GM12891 (cell line): ENCODE results near the gene RUNX3.

Experiments used
- PAX5 ChIP-seq: IDR thresholded peaks from 2 replicates; pipeline ENCODE4 v1.6.1; 2011; ENCODE audit warnings: low read length, moderate library complexity, mild to moderate bottlenecking; ENCODE audit not compliant: insufficient read depth, severe bottlenecking
- POLR2A ChIP-seq: IDR thresholded peaks from 2 replicates; pipeline ENCODE4 v1.6.1; 2011; ENCODE audit warnings: low read depth, low read length, control low read depth
- POLR2AphosphoS5 ChIP-seq: IDR thresholded peaks from 2 replicates; pipeline ENCODE4 v1.6.1; 2011; ENCODE audit warnings: low read depth, low read length, control low read depth
- POU2F2 ChIP-seq: IDR thresholded peaks from 2 replicates; pipeline ENCODE4 v1.6.1; 2011; ENCODE audit warnings: low read depth, mild to moderate bottlenecking, control low read depth, low read length, moderate library complexity
- SPI1 ChIP-seq: IDR thresholded peaks from 2 replicates; pipeline ENCODE4 v1.6.1; 2011; ENCODE audit warnings: low read depth, low read length, control low read depth
- TAF1 ChIP-seq: IDR thresholded peaks from 2 replicates; pipeline ENCODE4 v1.6.1; 2011; ENCODE audit warnings: low read depth, low read length, control low read depth

DNA sequence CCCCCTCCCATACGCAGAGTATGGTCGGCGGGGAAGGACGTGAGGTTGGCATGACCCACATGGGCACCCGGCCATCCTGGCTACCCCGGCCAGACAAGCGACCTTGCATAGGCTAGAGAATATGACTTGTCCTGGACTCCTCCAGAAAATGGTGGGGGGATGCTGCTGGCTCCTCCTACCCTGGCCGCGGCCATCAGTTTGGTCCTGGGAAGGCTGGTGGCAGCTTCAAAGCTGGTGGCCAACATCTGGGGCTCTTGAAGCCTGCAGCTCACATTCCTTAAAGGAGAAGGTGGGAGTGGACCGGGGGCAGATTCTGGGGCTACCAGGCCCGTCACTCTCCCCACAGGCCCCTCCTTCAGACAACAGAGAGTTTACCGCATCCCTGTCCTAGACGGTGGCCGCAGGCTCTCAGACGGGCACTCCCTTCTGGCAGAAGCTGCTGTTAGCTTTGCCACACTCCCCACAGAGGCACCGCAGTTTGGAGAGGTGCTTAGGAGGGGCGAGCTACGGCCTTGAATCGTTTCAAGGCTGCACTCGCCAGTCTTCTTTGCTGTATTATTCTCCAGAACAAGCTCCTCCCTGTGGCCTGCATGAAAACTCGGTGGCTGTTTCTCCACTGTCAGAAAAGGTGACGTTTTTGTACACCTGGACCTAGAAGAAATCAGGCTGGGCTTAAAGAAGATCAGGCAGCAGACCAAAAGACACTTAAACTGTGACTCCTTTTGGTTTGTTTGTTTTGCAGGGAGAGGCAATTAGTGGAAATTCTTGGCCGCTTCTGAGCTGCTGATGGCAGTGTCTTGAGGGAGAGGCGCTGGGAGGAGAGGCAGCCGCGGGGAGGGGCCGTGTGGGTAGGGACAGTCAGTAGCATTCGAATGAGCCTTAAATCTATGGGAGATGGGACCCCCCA is 68.0 kb downstream of the RUNX3 start:
- TF ChIP-seq POLR2AphosphoS5 (no peak), POLR2A (no peak), TAF1 (no peak), PAX5 (no peak), SPI1 (no peak), POU2F2 (no peak)
